ENCODE results near the gene CXCL12.

- TF ChIP-seq, protein P1, sequence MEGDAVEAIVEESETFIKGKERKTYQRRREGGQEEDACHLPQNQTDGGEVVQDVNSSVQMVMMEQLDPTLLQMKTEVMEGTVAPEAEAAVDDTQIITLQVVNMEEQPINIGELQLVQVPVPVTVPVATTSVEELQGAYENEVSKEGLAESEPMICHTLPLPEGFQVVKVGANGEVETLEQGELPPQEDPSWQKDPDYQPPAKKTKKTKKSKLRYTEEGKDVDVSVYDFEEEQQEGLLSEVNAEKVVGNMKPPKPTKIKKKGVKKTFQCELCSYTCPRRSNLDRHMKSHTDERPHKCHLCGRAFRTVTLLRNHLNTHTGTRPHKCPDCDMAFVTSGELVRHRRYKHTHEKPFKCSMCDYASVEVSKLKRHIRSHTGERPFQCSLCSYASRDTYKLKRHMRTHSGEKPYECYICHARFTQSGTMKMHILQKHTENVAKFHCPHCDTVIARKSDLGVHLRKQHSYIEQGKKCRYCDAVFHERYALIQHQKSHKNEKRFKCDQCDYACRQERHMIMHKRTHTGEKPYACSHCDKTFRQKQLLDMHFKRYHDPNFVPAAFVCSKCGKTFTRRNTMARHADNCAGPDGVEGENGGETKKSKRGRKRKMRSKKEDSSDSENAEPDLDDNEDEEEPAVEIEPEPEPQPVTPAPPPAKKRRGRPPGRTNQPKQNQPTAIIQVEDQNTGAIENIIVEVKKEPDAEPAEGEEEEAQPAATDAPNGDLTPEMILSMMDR (IDR thresholded peaks at IDR 0.05; ENCODE audit: insufficient read depth, low read depth, low read length) = no peak
- no peak for TF ChIP-seq EZH2 (IDR thresholded peaks at IDR 0.05; ENCODE audit: insufficient read depth, low read length)
Observed at GRCh38 chr10:44370731-44371248, 14.1 kb downstream of the CXCL12 start.
